HFF-Myc (cell line): ENCODE results near the gene NELFCD.
A peak's percentile ranks its signal among the peaks of the same experiment; 100 is the strongest.
"Not testable (repeated sequence)": the region's sequence is repeated elsewhere in the genome, so short reads cannot be mapped to it uniquely, and the experiment has no call there.

Experiments used
- DNase-seq: peaks from one replicate; pipeline ENCODE4 v3.0.0-alpha.2; 2011; ENCODE audit warnings: low read depth; ENCODE audit errors: extremely low read depth
- H3K4me3 ChIP-seq: replicated peaks from 2 replicates; pipeline ENCODE4 v1.5.1; 2011; ENCODE audit warnings: low read depth, mild to moderate bottlenecking, control low read depth, low read length
- CTCF ChIP-seq: IDR thresholded peaks from 2 replicates; pipeline ENCODE4 v1.5.1; 2012; ENCODE audit warnings: mild to moderate bottlenecking, low read depth, low read length, control low read depth; ENCODE audit errors: missing control alignments

NELFCD gene

GRCh38 chr20:58982406-58983114 lies 1.5 kb downstream of the NELFCD start:
- no peak for DNase-seq
- peak overlapping the region; percentile 92 for H3K4me3 ChIP-seq
- no peak for TF ChIP-seq CTCF

GRCh38 chr20:58983115-58983468 lies 2.0 kb downstream of the NELFCD start:
- DNase-seq, H3K4me3 ChIP-seq: not testable (repeated sequence)

- TF ChIP-seq CTCF = no peak
Observed at GRCh38 chr20:58984691-58985090, 3.6 kb downstream of the NELFCD start.

GRCh38 chr20:58985656-58986055 lies 4.6 kb downstream of the NELFCD start:
- no peak for TF ChIP-seq CTCF

More at GRCh38 chr20:58984691-58985090, 3.6 kb downstream of the NELFCD start:
- DNase-seq = no peak
- H3K4me3 ChIP-seq = no peak overlapping the region

GRCh38 chr20:58986286-58986967 lies 5.4 kb downstream of the NELFCD start:
- no peak overlapping the region for H3K4me3 ChIP-seq
- DNase-seq = no peak
- TF ChIP-seq CTCF = no peak

More at GRCh38 chr20:58985656-58986055, 4.6 kb downstream of the NELFCD start:
- H3K4me3 ChIP-seq = no peak overlapping the region
- no peak for DNase-seq

GRCh38 chr20:58986968-58987517 lies 6.0 kb downstream of the NELFCD start:
- no peak for DNase-seq
- no peak for TF ChIP-seq CTCF
- no peak overlapping the region for H3K4me3 ChIP-seq

- no peak overlapping the region for H3K4me3 ChIP-seq
- DNase-seq = no peak
- no peak for TF ChIP-seq CTCF
Observed at GRCh38 chr20:58987790-58988564, 6.9 kb downstream of the NELFCD start.
